Stimulated activated memory B cell treated with anti-CD40 and anti-IgM and Interleukin-4, amounts not matched to agents 10 μg/mL and 1 μg/mL and 100 μg/mL, for 72 hours (primary cell): Measurements from ENCODE around the gene LGALS14.

Source experiments
- ATAC-seq: fragments of 150-1000 bp; cut with Tn5 transposase; 2 replicates; pipeline ENCODE4 v1.10.0; 2021
- H3K27ac Mint-ChIP-seq: one replicate; pipeline ENCODE4 v1.8.0; 2022; ENCODE audit warnings: mild to moderate bottlenecking, mixed read lengths
- H3K27me3 Mint-ChIP-seq: one replicate; pipeline ENCODE4 v1.8.0; 2022; ENCODE audit warnings: mixed read lengths
- H3K36me3 Mint-ChIP-seq: one replicate; pipeline ENCODE4 v1.8.0; 2022; ENCODE audit warnings: mixed read lengths
- H3K4me1 Mint-ChIP-seq: one replicate; pipeline ENCODE4 v1.8.0; 2022; ENCODE audit warnings: mixed read lengths
- H3K4me3 Mint-ChIP-seq: one replicate; pipeline ENCODE4 v1.8.0; 2022; ENCODE audit warnings: mild to moderate bottlenecking, moderate library complexity, mixed read lengths
- H3K9me3 Mint-ChIP-seq: one replicate; pipeline ENCODE4 v1.8.0; 2022; ENCODE audit warnings: mixed read lengths

Gene LGALS14

DNA sequence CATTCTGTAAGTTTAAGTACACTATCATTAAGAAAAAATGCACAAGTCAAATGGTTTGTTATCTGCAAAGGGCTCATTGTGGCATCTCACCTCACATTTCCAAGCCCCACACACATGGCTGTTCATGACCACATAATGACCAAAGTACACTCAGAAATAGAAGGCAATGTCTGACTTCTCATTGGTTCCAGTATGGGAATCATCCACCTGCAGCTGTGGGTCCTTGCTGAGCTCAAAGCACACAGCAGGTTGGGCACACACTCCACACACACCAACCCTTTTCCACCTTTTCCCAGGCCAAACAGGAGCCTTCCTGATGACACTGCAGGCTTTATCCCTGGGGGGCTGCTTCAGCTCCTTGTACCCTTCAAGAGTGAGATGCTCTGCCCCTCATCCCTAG is 21.7 kb downstream of the LGALS14 start:
- Mint-ChIP-seq H3K36me3 (no peaks in the 10 kb centered on the region), H3K9me3 (no peaks in the 10 kb centered on the region), H3K4me3 (no peak overlapping the region), H3K27ac (no peak overlapping the region), H3K27me3 (peaks cover 42% of the 10 kb centered on the region), H3K4me1 (no peaks in the 10 kb centered on the region)
- ATAC-seq: no peak

GRCh38 chr19:39727070-39727800 is 23.0 kb downstream of the LGALS14 start:
- H3K4me3 Mint-ChIP-seq: no peak overlapping the region
- ATAC-seq: no peak
- H3K4me1 Mint-ChIP-seq: no peaks in the 10 kb centered on the region
- no peaks in the 10 kb centered on the region for H3K36me3 Mint-ChIP-seq
- peaks cover 39% of the 10 kb centered on the region for H3K27me3 Mint-ChIP-seq
- no peak overlapping the region for H3K27ac Mint-ChIP-seq
- no peaks in the 10 kb centered on the region for H3K9me3 Mint-ChIP-seq

GRCh38 chr19:39728040-39728439 is 23.8 kb downstream of the LGALS14 start:
- ATAC-seq: peak; percentile 31
- Mint-ChIP-seq H3K27ac (no peak overlapping the region), H3K27me3 (peaks cover 31% of the 10 kb centered on the region)

DNA sequence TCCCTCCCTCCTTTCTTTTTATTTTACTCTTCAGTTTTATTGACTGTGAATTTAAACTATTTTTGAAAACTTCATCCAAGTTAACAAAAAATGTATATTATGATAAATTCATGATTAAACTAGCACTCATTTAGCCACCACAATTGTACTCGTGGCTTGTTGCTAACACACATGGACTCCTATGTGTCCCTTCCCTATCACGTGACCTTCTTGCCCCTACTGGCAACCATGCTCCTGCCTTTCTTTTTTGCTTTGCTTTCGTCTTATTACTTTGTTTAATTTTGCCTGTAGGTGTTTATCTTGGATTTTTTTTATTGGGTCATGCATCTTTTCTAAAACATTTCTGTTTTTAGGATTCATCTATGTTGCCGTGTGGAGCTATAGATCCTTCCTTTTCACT is 25.3 kb downstream of the LGALS14 start:
- no peaks in the 10 kb centered on the region for H3K4me1 Mint-ChIP-seq
- no peak overlapping the region for H3K4me3 Mint-ChIP-seq
- no peaks in the 10 kb centered on the region for H3K9me3 Mint-ChIP-seq
- ATAC-seq: no peak
- peaks cover 40% of the 10 kb centered on the region for H3K27me3 Mint-ChIP-seq
- H3K27ac Mint-ChIP-seq: no peak overlapping the region
- H3K36me3 Mint-ChIP-seq: no peaks in the 10 kb centered on the region

More at GRCh38 chr19:39728040-39728439, 23.8 kb downstream of the LGALS14 start:
- no peaks in the 10 kb centered on the region for H3K4me1 Mint-ChIP-seq
- no peak overlapping the region for H3K4me3 Mint-ChIP-seq
- H3K9me3 Mint-ChIP-seq: no peaks in the 10 kb centered on the region
- H3K36me3 Mint-ChIP-seq: no peaks in the 10 kb centered on the region

GRCh38 chr19:39731685-39732084 is 27.4 kb downstream of the LGALS14 start:
- no peaks in the 10 kb centered on the region for H3K36me3 Mint-ChIP-seq
- H3K27ac Mint-ChIP-seq: no peak overlapping the region
- no peaks in the 10 kb centered on the region for H3K9me3 Mint-ChIP-seq
- ATAC-seq: no peak
- peaks cover 40% of the 10 kb centered on the region for H3K27me3 Mint-ChIP-seq
- no peak overlapping the region for H3K4me3 Mint-ChIP-seq
- no peaks in the 10 kb centered on the region for H3K4me1 Mint-ChIP-seq

- ATAC-seq: no peak
- no peaks in the 10 kb centered on the region for H3K9me3 Mint-ChIP-seq
Measured at GRCh38 chr19:39733841-39734240, 29.6 kb downstream of the LGALS14 start.

GRCh38 chr19:39735688-39736087 is 31.4 kb downstream of the LGALS14 start:
- Mint-ChIP-seq H3K4me1 (no peaks in the 10 kb centered on the region), H3K27ac (no peak overlapping the region)

More at GRCh38 chr19:39733841-39734240, 29.6 kb downstream of the LGALS14 start:
- Mint-ChIP-seq H3K27ac (no peak overlapping the region), H3K27me3 (peaks cover 41% of the 10 kb centered on the region), H3K4me1 (no peaks in the 10 kb centered on the region), H3K36me3 (no peaks in the 10 kb centered on the region), H3K4me3 (no peak overlapping the region)

DNA sequence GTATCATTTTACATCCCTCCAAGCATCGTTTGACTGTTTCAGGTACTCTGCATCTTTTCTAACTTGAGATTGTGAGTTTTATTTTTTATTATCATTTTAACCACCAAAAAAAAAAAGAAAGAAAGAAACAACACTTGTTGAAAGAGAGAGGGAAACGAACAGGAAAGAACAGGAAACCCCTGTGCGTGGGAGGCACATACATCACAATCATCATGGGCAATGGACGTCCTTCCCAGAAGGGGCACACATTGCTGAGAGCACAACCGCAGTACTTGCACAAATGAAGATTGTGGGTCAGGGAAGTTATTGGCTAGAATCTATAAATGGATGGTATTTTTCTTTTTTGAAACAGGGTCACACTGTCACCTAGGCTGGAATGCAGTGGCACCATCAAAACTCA is 31.8 kb downstream of the LGALS14 start:
- peaks cover 24% of the 10 kb centered on the region for H3K27me3 Mint-ChIP-seq
- H3K4me3 Mint-ChIP-seq: no peak overlapping the region
- H3K27ac Mint-ChIP-seq: no peak overlapping the region
- ATAC-seq: no peak
- H3K4me1 Mint-ChIP-seq: no peaks in the 10 kb centered on the region
- no peaks in the 10 kb centered on the region for H3K36me3 Mint-ChIP-seq
- no peaks in the 10 kb centered on the region for H3K9me3 Mint-ChIP-seq

More at GRCh38 chr19:39735688-39736087, 31.4 kb downstream of the LGALS14 start:
- no peaks in the 10 kb centered on the region for H3K9me3 Mint-ChIP-seq
- no peaks in the 10 kb centered on the region for H3K36me3 Mint-ChIP-seq
- H3K4me3 Mint-ChIP-seq: no peak overlapping the region
- peaks cover 24% of the 10 kb centered on the region for H3K27me3 Mint-ChIP-seq
- no peak for ATAC-seq

GRCh38 chr19:39737351-39737750 is 33.1 kb downstream of the LGALS14 start:
- H3K27ac Mint-ChIP-seq: no peak overlapping the region
- H3K4me3 Mint-ChIP-seq: no peak overlapping the region
- H3K36me3 Mint-ChIP-seq: no peaks in the 10 kb centered on the region
- no peak for ATAC-seq
- H3K9me3 Mint-ChIP-seq: no peaks in the 10 kb centered on the region
- H3K4me1 Mint-ChIP-seq: no peaks in the 10 kb centered on the region
- H3K27me3 Mint-ChIP-seq: peaks cover 24% of the 10 kb centered on the region

- Mint-ChIP-seq H3K27ac (no peak within 1 kb of the TSS), H3K27me3 (peaks cover 29% of the 10 kb centered on the region), H3K4me1 (no peaks in the 10 kb centered on the region), H3K4me3 (no peak within 1 kb of the TSS), H3K9me3 (no peaks in the 10 kb centered on the region), H3K36me3 (no peaks in the 10 kb centered on the region)
- no peak for ATAC-seq
Measured at GRCh38 chr19:39737891-39738290, 33.6 kb downstream of the LGALS14 start, which contains the start of gene CLC. Gene CLC, minus strand, starts transcription at chr19:39738029. Its CDS starts 77 bp downstream, at chr19:39737952.

- Mint-ChIP-seq H3K4me1 (no peaks in the 10 kb centered on the region), H3K36me3 (no peaks in the 10 kb centered on the region), H3K27me3 (peaks cover 32% of the 10 kb centered on the region), H3K4me3 (no peak overlapping the region), H3K27ac (no peak overlapping the region), H3K9me3 (no peaks in the 10 kb centered on the region)
- no peak for ATAC-seq
Measured at GRCh38 chr19:39738814-39739213, 34.5 kb downstream of the LGALS14 start.

- no peak for ATAC-seq
- no peaks in the 10 kb centered on the region for H3K9me3 Mint-ChIP-seq
- no peaks in the 10 kb centered on the region for H3K4me1 Mint-ChIP-seq
- no peaks in the 10 kb centered on the region for H3K36me3 Mint-ChIP-seq
- H3K27me3 Mint-ChIP-seq: peaks cover 41% of the 10 kb centered on the region
- no peak overlapping the region for H3K27ac Mint-ChIP-seq
- H3K4me3 Mint-ChIP-seq: no peak overlapping the region
Measured at GRCh38 chr19:39740395-39740794, 36.1 kb downstream of the LGALS14 start.

DNA sequence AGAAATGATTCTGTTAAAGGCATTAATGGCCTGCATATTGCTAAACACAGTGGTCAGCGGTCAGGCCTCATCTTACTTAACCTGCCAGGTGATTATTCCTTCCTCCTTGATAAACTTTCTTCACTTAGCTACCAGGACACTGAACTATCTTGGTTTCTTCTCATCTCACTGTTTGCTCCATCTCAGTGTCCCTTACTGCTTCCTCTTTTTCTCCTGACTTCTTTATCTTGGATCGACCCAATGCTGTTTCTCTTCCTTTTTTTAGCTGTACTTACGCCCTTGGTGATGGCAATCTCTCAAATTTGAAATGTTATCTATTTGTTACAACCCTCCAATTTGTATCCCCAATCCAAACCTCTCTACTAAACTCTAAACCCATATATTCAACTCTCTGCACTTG is 41.4 kb downstream of the LGALS14 start:
- Mint-ChIP-seq H3K36me3 (no peaks in the 10 kb centered on the region), H3K4me3 (no peak overlapping the region), H3K4me1 (no peaks in the 10 kb centered on the region), H3K9me3 (no peaks in the 10 kb centered on the region), H3K27ac (no peak overlapping the region), H3K27me3 (peaks cover 54% of the 10 kb centered on the region)
- no peak for ATAC-seq

DNA sequence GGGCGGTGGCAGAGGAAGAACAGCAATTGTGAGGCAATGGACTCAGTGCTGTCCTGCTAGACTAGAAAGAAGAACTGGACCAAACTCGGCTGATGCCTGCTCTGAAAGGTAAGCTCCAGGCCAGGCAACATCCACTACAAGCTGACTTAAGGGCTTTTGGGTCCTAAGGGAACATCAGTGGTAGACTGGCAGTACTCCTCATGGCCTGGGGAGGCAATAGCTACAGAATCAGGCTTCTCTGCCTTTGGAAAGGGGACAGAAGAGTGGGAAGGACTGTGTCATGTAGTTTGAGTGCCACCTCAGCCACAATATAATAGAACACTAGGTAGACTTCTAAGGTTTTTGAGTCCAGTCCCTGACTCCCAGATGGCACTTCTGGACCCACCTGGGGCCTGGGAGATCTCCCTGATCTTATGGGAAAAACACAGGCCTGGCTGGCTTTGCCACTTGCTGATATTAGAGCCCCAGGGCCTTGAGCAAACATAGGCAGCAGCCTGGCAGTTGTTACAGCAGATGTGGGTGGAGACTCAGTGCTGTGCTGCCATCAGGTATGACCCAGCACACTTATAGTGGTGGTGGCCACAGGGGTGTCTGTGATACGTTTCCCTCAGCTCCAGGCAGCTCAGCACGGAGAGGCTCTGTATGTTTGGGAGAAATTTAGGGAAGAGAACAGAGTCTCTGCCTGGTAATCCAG is 42.7 kb downstream of the LGALS14 start:
- peaks cover 58% of the 10 kb centered on the region for H3K27me3 Mint-ChIP-seq
- no peak for ATAC-seq
- no peaks in the 10 kb centered on the region for H3K9me3 Mint-ChIP-seq
- no peaks in the 10 kb centered on the region for H3K4me1 Mint-ChIP-seq
- H3K36me3 Mint-ChIP-seq: no peaks in the 10 kb centered on the region
- no peak overlapping the region for H3K27ac Mint-ChIP-seq
- no peak overlapping the region for H3K4me3 Mint-ChIP-seq

DNA sequence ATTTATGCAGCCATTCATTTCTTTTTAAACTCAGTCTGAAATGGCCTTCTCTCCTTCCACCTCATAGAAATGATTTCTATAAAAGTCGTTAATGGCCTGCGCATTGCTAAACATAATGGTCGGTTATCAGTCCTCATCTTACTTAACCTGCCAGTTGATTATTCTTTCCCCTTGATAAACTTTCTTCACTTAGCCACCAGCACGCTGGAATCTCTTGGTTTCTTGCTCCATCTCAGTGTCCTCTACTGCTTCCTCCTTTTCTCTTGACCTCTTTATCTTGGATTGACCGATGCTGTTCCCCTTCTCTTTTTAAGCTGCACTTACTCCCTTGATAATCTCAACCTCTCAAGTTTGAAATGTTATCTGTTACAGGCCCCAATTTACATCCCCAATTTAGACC is 45.7 kb downstream of the LGALS14 start:
- Mint-ChIP-seq H3K36me3 (no peaks in the 10 kb centered on the region), H3K4me1 (no peaks in the 10 kb centered on the region), H3K27me3 (peaks cover 32% of the 10 kb centered on the region), H3K4me3 (no peak overlapping the region), H3K9me3 (no peaks in the 10 kb centered on the region), H3K27ac (no peak overlapping the region)
- ATAC-seq: no peak

DNA sequence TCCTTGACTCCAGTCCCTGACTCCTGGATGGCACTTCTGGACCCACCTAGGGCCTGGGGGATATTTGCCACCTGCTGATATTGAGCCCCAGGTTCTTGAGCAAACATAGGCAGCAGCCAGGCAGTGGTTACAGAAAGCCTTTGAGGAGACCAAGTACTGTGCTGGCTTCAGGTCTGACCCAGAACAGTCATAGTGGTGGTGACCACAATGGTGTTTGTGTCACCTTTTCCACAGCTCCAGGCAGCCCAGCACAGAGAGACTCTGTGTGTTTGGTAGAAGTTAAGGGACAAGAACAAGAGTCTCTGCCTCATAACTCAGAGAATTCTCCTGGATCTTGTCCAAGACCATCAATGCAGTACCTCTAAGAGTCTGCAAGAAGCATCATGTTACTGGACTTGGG is 48.1 kb downstream of the LGALS14 start:
- Mint-ChIP-seq H3K36me3 (no peaks in the 10 kb centered on the region), H3K4me3 (no peak overlapping the region), H3K9me3 (no peaks in the 10 kb centered on the region), H3K27me3 (peaks cover 23% of the 10 kb centered on the region), H3K27ac (no peak overlapping the region), H3K4me1 (no peaks in the 10 kb centered on the region)
- ATAC-seq: no peak
